C4-2B (cell line): ENCODE data around the gene IGFBP3.

Experiments used
- H3K27ac ChIP-seq: fragments of 450-650 bp; 2 replicates; pipeline ENCODE4 v1.5.1; 2017
- ZFX ChIP-seq: fragments of 450-650 bp; IDR thresholded peaks from 2 replicates; pipeline ENCODE4 v1.6.1; 2017
- TF ChIP-seq, protein P1 (sequence below): fragments of 450-650 bp; conservative IDR thresholded peaks from 2 replicates; pipeline ENCODE4 v1.5.1; 2017; ENCODE audit warnings: mild to moderate bottlenecking

IGFBP3 gene

DNA sequence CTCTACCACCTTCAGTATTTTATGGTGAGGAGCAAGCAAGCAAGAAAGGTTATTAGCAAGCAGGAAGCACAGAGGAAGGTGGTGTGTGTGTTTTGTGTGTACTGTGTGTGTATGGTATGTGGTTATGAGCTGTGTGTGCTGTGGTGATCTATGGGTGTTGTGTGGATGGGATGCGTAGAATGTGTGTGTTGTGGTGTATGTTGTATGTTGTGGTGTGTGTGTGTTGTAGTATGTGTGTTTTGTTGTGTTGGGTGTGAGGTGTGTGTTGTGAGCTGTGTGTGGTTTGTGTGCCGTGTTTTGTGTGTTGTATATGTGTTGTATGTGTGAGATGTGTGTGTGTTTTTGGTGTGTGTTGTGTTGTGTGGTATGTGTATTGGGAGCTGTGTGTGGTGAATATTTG is 16.8 kb upstream of the IGFBP3 start:
- no peak overlapping the region for H3K27ac ChIP-seq

DNA sequence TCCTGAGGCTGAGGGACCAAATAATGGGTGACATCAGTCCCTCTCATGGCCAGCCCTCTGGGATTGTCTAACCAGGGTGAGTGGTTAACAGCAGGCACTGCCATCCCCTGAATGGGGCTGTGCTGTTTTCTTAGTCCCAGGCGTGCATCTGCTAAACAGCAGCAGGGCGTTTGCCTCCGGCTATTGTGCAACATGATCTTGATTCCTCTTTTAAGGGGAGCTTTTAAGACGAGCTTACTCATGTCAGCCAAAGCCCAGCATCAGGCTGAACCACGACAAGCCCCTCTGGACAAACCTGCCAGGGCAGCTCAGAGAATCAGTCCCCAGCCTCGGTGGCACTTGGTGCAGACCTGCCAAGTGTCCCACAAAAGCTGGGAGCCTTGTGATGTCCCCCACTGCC is 16.2 kb upstream of the IGFBP3 start:
- H3K27ac ChIP-seq = no peak overlapping the region
- TF ChIP-seq, protein P1, sequence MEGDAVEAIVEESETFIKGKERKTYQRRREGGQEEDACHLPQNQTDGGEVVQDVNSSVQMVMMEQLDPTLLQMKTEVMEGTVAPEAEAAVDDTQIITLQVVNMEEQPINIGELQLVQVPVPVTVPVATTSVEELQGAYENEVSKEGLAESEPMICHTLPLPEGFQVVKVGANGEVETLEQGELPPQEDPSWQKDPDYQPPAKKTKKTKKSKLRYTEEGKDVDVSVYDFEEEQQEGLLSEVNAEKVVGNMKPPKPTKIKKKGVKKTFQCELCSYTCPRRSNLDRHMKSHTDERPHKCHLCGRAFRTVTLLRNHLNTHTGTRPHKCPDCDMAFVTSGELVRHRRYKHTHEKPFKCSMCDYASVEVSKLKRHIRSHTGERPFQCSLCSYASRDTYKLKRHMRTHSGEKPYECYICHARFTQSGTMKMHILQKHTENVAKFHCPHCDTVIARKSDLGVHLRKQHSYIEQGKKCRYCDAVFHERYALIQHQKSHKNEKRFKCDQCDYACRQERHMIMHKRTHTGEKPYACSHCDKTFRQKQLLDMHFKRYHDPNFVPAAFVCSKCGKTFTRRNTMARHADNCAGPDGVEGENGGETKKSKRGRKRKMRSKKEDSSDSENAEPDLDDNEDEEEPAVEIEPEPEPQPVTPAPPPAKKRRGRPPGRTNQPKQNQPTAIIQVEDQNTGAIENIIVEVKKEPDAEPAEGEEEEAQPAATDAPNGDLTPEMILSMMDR = no peak
- no peak for TF ChIP-seq ZFX

More for the DNA sequence above, 16.8 kb upstream of the IGFBP3 start:
- no peak for TF ChIP-seq ZFX
- TF ChIP-seq, protein P1 = no peak

DNA sequence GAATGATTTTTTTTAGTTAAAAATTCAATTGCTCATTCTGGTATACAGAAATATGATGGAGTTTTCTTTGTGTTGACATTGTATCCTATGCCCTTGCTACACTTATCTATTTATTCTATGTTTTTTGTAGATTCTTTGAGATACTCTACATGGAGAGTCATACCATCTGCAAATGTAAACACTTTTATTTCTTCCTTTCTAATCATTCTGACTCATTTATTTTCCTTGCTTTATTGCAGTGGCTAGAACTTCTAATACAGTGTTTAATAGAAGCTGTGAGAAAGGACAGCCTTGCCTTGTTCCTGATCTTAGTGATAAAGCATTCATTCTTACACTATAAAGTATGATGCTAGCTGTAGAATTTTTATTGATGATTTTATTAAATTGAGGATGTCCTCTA is 9.9 kb upstream of the IGFBP3 start:
- TF ChIP-seq ZFX = no peak
- TF ChIP-seq, protein P1 = no peak
- no peak overlapping the region for H3K27ac ChIP-seq

DNA sequence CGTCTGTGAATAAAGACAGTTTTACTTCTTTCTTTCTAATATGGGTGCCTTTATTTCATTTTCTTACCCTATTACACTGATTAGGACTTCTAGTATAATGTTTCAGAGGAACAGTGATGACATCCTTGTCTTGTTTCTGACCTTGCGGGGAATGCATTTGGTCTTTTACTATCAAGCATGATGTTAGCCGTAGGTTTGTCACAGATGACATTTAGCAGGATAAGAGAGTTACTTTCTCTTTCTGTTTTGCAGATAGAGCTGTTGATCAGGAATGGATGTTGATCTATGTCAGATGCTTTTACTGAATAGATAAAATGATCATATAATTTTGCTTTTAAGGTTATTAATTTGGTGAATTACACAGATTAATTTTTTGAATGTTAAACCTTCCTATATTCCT is 6.6 kb upstream of the IGFBP3 start:
- H3K27ac ChIP-seq = no peak overlapping the region
- no peak for TF ChIP-seq ZFX
- TF ChIP-seq, protein P1 = no peak

DNA sequence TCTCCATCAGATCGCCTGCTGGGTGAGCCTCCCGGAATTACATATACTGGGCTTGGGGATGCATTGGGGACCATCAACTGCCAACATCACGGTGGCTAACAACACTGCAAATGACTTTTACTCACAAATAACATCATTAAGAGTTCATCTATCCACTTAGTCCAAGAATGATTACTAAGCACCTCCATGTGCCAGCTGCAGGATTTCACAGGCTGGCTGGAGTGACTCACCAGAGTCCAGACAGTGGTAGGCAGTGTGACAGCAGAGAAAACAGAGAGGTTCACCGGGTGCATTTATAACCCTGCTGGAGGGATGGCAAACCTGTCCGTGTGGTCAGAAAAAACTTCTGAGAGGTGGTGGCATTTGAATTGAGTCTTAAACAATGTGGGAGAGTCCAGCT is 3.2 kb upstream of the IGFBP3 start:
- TF ChIP-seq ZFX = no peak
- TF ChIP-seq, protein P1 = no peak
- peak overlapping the region; percentile 7 for H3K27ac ChIP-seq

DNA sequence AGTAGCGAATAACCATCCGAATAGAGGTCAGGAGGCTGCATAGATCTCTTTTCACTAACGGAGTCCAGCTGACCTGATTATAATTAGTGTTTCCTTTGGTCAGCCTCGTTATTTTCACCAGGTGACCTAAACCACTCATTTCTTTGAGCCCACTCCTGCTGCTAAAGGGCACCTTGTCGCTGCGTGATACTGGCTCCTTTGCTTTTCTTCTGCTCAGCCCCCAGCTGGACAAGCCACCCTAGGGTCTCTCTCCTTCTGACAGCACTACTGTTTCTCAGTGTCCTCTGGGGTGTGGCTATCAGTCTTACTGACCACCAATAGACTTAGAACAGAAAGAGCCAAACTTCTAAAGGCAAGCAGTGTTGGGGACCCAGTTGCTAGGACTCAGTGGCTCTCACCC is 2.7 kb upstream of the IGFBP3 start:
- TF ChIP-seq, protein P1 = no peak
- no peak for TF ChIP-seq ZFX
- peak overlapping the region; percentile 7; the same call in 1 of the 2 replicates for H3K27ac ChIP-seq

DNA sequence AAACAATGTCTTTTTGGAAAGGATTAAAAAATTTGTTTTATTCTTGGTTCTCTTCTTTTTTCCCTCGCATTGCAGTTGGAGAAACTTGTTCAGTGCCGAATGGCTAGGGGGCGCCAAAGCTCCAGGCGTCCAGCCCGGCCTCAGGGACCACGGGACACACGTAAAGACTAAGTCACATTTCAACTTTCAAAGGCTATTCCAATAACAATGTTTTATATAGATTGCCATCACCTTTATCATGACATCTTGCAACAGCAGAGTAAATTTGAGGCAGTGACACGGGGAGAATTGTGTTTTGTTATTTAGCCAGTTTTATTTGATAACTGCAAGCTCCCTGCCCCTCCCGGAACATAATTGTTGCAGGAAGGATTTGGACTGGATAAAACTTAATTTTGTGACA is 2.2 kb upstream of the IGFBP3 start:
- H3K27ac ChIP-seq = no peak overlapping the region
- no peak for TF ChIP-seq ZFX
- TF ChIP-seq, protein P1 = peak; percentile 96
